ENCODE measurements around the gene MAP1LC3B2.

MAP1LC3B2 gene

GRCh38 chr12:116619246-116619645 is 60.1 kb downstream of the MAP1LC3B2 start:
- DNase-seq (ENCODE audit: low read depth, low spot score) = no peak
- in situ Hi-C loops (cut with HindIII; ENCODE audit: low sequenced_read_pairs) = no loop called here
- TF ChIP-seq CTCF (IDR thresholded peaks at IDR 0.05; ENCODE audit: low read depth, low read length) = no peak
- H3K4me3 ChIP-seq (ENCODE audit: low read depth, low read length) = no peak overlapping the region

- in situ Hi-C loops (cut with HindIII; ENCODE audit: low sequenced_read_pairs) = no loop called here
- no peak for DNase-seq (ENCODE audit: low read depth, low spot score)
- TF ChIP-seq CTCF (IDR thresholded peaks at IDR 0.05; ENCODE audit: low read depth, low read length) = no peak
- no peak overlapping the region for H3K4me3 ChIP-seq (ENCODE audit: low read depth, low read length)
Measured at GRCh38 chr12:116620124-116620491, 60.9 kb downstream of the MAP1LC3B2 start.

- in situ Hi-C loops (cut with HindIII; ENCODE audit: low sequenced_read_pairs) = no loop called here
- DNase-seq (ENCODE audit: low read depth, low spot score) = no peak
- no peak overlapping the region for H3K4me3 ChIP-seq (ENCODE audit: low read depth, low read length)
- TF ChIP-seq CTCF (IDR thresholded peaks at IDR 0.05; ENCODE audit: low read depth, low read length) = no peak
Measured at GRCh38 chr12:116620492-116621191, 61.5 kb downstream of the MAP1LC3B2 start.

- in situ Hi-C loops (cut with HindIII; ENCODE audit: low sequenced_read_pairs) = no loop called here
- TF ChIP-seq CTCF (IDR thresholded peaks at IDR 0.05; ENCODE audit: low read depth, low read length) = no peak
- no peak overlapping the region for H3K4me3 ChIP-seq (ENCODE audit: low read depth, low read length)
- no peak for DNase-seq (ENCODE audit: low read depth, low spot score)
Measured at GRCh38 chr12:116621194-116621593, 62.0 kb downstream of the MAP1LC3B2 start.

- in situ Hi-C loops (cut with HindIII; ENCODE audit: low sequenced_read_pairs) = no loop called here
- DNase-seq (ENCODE audit: low read depth, low spot score) = no peak
- H3K4me3 ChIP-seq (ENCODE audit: low read depth, low read length) = no peak overlapping the region
- TF ChIP-seq CTCF (IDR thresholded peaks at IDR 0.05; ENCODE audit: low read depth, low read length) = no peak
Measured at GRCh38 chr12:116624516-116624915, 65.3 kb downstream of the MAP1LC3B2 start.

- no peak overlapping the region for H3K4me3 ChIP-seq (ENCODE audit: low read depth, low read length)
- no peak for DNase-seq (ENCODE audit: low read depth, low spot score)
- TF ChIP-seq CTCF (IDR thresholded peaks at IDR 0.05; ENCODE audit: low read depth, low read length) = no peak
- in situ Hi-C loops (cut with HindIII; ENCODE audit: low sequenced_read_pairs) = no loop called here
Measured at GRCh38 chr12:116626153-116626552, 67.0 kb downstream of the MAP1LC3B2 start.

All from astrocyte of the spinal cord (primary cell).